HG02870 (cell line): Measurements from ENCODE around the gene GPR149.
A peak's percentile ranks its signal among the peaks of the same experiment; 100 is the strongest.
"Not testable (repeated sequence)": the region's sequence is repeated elsewhere in the genome, so short reads cannot be mapped to it uniquely, and the experiment has no call there.

Experiments used
- ATAC-seq: cut with Tn5 transposase; IDR thresholded peaks from one replicate; pipeline ENCODE4 v1.9.1; 2021; ENCODE audit warnings: mild to moderate bottlenecking, moderate library complexity; ENCODE audit not compliant: unreplicated experiment

Gene GPR149, protein sequence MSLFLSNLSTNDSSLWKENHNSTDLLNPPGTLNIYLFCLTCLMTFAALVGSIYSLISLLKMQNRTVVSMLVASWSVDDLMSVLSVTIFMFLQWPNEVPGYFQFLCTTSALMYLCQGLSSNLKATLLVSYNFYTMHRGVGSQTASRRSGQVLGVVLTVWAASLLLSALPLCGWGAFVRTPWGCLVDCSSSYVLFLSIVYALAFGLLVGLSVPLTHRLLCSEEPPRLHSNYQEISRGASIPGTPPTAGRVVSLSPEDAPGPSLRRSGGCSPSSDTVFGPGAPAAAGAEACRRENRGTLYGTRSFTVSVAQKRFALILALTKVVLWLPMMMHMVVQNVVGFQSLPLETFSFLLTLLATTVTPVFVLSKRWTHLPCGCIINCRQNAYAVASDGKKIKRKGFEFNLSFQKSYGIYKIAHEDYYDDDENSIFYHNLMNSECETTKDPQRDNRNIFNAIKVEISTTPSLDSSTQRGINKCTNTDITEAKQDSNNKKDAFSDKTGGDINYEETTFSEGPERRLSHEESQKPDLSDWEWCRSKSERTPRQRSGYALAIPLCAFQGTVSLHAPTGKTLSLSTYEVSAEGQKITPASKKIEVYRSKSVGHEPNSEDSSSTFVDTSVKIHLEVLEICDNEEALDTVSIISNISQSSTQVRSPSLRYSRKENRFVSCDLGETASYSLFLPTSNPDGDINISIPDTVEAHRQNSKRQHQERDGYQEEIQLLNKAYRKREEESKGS

GRCh38 chr3:154430014-154430413 lies at the start of gene GPR149:
Gene GPR149, minus strand, starts transcription at chr3:154430190. Its CDS starts 575 bp downstream, at chr3:154429615.
- no peak for ATAC-seq

GRCh38 chr3:154473769-154474168 lies 43.8 kb upstream of the GPR149 start:
- no peak for ATAC-seq

GRCh38 chr3:154469585-154469984 lies 39.6 kb upstream of the GPR149 start:
- ATAC-seq = no peak

- no peak for ATAC-seq
Measured at GRCh38 chr3:154464440-154465190, 34.6 kb upstream of the GPR149 start.

DNA sequence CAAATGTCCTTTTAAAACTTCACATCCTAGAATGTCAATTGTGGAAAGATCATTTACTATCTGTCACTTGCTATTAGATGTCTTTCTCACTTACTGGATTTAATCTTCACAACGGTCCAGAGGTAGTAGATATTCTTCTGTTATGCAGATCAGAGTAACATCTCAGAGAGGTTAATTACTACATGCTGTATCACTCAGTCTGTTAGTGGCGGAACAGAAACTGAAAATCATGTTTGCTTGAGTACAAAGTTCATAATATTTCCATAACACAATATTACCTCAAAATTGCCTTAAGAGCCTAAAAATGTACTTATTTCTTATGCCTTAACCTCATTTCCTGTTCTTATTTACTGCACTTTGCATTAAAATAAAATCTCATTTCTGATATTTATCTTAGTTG lies 28.6 kb upstream of the GPR149 start:
- no peak for ATAC-seq

DNA sequence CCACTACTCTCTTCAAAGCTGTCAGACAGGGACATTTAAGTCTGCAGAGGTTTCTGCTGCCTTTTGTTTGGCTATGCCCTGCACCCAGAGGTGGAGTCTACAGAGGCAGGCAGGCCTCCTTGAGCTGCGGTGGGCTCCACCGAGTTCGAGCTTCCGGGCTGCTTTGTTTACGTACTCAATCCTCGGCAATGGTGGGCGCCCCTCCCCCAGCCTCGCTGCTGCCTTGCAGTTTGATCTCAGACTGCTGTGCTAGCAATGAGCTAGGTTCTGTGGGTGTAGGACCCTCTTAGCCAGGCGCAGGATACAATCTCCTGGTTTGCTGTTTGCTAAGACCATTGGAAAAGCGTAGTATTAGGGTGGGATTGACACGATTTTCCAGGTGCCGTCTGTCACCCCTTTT lies 9.1 kb upstream of the GPR149 start:
- ATAC-seq = not testable (repeated sequence)

DNA sequence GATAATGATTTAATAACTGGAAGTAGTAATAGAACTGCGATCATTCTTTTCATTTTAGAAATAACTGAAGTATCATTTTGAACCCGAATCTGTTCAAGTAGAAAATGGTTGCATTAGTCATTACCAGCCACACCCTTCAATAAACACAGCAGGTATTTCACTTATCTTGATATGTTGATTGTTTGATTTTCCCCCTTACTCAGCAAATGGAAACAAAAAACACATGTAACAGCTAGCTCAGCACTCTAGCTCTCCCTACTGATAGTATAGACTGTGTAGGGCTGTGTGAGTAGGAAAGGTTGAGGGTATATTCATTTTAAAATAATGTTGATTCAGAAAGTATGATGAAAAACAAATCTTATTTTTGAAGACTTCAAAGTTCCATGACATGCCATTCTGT lies 1.1 kb upstream of the GPR149 start:
- no peak for ATAC-seq

GRCh38 chr3:154428286-154429206 lies 1.4 kb downstream of the GPR149 start:
- ATAC-seq = no peak

DNA sequence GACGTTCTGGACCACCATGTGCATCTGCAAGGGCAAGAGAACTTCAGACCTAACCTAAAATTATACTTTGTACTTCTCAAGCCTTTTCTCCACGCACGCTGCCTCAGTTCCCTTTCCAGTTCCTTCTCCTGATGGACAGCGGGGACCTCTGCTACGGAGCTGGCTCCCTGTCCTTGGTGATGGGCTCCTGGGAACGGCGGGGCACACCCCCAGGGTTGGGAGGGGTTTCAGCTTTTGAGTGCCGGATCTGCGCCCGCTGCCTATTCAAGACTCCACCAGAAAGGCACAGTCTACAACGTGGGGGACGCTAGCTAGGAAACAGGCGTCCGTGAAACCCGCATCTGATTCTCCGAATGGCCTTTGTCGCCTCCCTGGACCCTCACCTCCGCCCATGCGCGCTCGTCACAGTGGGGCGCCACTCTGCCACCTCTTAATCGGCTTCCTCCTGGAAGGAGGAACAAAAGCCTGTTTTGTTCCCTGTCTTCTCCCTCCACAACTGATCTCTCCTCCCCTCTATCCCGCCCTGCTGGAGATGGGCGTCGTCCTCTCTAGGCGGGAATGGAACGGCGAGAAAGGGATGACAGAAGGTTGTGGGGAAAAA lies 2.2 kb downstream of the GPR149 start:
- ATAC-seq = no peak

- ATAC-seq = no peak
Measured at GRCh38 chr3:154422694-154423093, 7.3 kb downstream of the GPR149 start.

GRCh38 chr3:154421083-154421482 lies 8.9 kb downstream of the GPR149 start:
- ATAC-seq = no peak

- ATAC-seq = peak; percentile 98
Measured at GRCh38 chr3:154398084-154398967, 31.7 kb downstream of the GPR149 start.

DNA sequence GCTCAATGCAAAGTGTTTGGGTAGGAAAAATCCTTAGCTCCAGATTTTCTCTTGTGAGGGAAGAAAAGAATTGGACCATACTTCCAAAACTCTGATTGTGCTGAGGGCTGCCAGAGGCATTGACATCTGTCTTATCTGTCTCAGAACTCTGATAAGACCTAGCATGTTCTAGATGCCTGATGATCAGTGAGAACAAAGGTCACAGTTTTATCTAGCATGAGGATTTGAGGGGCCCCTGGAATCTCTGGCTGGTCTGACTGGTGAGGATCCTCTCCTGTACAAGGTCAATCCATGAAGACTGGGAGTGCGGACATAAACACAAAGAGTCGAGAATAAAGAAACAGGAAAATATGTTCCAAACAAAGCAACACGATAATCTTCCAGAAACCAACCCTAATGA lies 40.1 kb downstream of the GPR149 start:
- no peak for ATAC-seq

GRCh38 chr3:154384479-154384878 lies 45.5 kb downstream of the GPR149 start:
- ATAC-seq = no peak

- no peak for ATAC-seq
Measured at GRCh38 chr3:154378311-154378710, 51.7 kb downstream of the GPR149 start.

DNA sequence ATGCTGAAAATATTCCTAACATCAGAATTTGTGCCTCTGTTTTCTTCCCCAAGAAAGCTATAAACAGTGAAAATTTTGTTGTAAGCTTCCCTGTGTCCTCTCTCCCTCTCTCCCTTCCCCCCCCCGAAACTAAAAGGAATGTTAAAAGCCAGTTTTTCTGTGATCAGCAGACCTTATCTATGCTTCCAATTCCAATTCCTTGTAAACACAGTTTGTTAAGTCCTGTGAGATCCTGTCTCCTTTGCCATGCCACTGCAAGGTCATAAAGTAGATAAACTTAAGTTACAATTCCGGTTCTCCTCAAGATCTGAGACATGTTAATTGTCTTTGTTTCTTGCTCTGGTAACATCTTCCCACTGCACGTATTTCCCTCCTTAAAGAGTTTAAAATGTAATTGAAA lies 62.8 kb downstream of the GPR149 start:
- ATAC-seq = no peak

DNA sequence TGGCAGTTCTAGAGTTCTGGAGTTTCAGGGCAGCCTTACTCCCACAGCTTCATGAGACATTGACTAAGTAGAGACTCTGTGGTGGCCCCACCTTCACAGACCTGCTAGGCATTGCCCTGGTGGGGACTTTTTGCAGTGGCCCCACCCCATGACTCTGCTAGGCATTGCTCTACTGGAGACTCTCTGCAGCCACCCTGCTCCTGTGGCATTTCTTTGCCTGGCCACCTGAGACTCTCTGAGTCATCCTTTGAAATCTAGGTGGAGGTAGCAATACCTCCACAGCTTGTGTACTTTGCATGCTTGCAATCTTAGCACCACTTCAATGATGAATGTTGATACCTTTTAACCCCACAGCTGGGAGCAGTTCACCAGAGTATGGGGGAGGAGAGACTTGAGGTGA lies 65.1 kb downstream of the GPR149 start:
- no peak for ATAC-seq

DNA sequence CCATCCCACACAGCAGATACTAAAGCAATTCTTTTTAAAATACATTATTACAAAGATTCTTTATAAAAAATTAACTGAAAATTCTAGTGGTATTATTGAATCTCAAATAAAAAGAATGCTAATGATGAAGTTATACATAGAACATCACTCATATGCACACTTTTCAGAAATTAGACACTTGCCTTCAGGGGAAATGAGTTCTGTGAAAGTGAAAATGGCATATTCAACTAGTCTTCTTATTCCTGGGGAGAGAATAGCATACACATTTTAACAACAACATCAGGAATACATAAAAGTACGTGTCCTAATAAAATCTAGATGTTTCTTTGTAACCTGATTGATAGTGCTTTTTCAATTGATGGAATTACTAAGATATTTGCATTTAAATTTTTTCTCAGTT lies 68.9 kb downstream of the GPR149 start:
- no peak for ATAC-seq

- ATAC-seq = no peak
Measured at GRCh38 chr3:154356009-154356408, 74.0 kb downstream of the GPR149 start.
